Measurements from ENCODE around the gene RPTOR. TPM values are rescaled to one million over a fixed set of nuclear protein-coding genes. Genes with fewer than 3 reads are reported as not detected.

The RPTOR gene
- polyA plus RNA-seq, 1 donor = 31.1 TPM

DNA sequence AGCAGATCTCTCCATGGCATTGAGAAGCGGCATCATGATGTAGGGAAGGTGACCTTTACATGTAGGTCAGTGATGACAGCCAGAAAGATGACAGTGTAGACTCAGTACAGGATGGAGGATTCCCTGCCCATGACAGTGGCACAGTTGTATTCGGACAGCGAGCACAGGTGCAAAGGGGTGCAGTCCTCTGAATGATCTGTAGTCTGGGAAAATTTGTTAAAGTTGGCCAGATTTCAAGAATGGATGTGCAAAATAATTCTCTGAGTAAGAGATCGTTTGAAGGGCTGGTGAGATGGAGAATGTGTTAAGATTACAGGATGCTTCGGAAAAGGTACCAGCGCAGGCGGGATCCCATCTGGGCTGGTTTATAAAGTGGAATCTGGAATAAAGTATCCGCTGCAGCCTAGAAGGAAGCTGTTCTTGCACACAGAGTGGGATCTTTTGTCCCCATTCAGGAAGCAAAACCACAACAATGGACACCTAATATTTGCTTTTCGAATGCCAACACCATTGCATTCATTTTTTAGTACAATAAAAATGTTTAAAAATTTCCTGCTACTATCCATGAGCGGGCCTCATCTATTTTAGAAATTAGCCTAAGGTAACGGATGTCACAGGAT, 101.2 kb downstream of the RPTOR start:
- DNase-seq = no peak

DNA sequence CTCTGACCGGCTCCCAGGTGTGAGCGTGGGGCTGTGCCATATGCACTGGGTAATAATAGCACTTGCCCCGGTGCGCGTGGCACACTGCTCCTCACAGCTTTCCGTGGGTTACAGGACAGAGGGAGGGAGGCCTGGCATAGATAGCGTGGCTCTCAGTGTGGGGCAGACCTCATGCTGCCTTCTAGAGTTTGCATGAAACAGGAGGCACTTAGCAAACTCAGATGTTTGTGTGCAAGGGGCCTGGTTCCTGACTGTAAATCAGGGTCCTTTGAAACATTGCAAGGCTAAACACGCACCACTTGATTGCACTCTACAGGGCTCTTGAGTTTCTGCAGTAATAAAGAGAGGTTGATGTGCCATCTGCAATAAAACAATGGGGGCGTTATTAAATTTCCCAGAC, 101.7 kb downstream of the RPTOR start:
- no peak for DNase-seq

DNA sequence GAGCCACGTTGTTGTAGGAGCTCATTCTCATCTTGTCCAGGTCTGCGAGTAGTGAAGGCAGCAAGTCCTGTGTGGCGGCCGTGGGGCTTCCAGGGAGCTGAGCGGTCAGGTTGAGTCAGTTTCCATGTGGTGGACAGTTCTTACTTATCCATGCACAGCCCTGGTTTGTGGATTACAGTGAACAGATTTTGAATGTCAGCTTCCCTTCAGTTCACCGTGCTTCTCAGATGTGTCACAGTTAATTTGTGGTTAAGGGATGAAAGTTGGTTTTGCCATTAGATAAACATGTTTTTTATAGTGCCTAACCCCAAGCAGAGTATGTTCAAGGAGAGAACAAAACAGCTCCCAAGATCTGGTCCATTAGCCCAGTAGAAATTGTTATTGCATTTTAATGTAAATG, 103.1 kb downstream of the RPTOR start:
- DNase-seq = no peak

DNA sequence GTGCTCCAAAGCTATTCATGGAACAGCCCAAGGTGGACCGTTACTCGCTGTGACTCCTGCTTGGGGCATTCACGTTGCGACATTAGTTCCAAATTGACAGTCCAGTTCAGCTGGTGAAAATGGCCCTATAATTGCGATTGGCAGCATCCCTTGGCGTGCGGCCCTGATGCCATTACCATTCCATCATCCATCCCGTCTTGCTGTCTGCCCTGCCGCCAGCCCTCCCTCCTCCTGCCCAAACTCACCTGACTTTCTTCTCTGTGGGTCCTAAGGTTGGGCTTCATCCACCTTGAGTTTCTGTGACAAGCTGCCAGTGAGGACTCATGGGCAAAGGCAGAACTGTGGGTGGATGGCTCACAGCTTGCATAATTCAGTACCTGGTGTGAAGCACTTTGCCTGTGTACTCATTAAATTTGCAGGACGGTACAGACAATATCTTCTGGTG, 104.6 kb downstream of the RPTOR start:
- no peak for DNase-seq

DNA sequence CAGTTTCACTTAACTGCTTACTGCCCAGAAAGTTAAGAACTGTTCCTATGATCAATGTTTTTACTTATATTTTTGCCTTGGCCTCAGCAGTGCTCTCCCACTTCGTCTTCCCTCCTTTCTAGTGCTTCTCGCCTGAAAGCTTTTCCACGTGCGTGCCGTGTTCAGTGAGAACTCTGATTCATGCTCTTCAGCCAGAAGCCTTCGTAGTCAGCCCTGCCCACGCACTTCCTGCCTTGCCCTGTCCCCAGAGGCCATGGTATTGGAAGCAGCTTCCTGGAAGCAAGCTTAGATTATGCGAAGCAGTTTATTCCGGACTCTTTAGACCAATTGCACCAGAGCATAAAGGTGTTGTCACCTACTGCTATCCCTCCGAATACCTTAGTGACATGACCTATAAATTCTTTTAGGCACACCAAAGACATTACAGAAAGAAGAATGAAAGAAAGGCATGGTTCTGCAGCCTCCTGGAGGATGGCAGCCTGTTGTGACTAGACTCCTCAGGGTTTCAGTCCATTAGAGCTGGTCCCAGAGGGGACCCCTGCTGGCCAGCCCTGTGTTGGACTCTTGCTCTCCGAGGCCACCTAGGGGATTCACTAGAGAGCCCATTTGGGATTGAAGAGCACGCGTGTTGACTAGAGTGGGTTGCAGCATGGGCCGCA, 105.2 kb downstream of the RPTOR start:
- DNase-seq = peak; percentile 34

DNA sequence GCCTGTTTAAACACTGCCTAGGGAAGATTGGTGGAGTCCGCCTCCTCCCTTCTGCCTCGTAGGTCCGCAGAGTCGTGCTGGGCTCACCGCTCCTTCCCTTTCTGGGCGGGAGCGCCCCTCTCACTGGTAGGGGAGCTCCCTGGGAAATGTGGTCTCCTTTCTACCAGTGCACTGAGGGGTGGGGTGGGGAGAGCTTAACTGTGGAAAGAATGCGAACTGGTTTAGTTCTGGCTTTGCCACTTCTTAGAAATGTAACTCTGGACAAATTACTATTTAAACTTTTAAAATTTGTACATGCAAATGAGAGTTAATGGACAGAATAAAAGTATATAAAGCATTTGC, 105.7 kb downstream of the RPTOR start:
- DNase-seq = no peak

DNA sequence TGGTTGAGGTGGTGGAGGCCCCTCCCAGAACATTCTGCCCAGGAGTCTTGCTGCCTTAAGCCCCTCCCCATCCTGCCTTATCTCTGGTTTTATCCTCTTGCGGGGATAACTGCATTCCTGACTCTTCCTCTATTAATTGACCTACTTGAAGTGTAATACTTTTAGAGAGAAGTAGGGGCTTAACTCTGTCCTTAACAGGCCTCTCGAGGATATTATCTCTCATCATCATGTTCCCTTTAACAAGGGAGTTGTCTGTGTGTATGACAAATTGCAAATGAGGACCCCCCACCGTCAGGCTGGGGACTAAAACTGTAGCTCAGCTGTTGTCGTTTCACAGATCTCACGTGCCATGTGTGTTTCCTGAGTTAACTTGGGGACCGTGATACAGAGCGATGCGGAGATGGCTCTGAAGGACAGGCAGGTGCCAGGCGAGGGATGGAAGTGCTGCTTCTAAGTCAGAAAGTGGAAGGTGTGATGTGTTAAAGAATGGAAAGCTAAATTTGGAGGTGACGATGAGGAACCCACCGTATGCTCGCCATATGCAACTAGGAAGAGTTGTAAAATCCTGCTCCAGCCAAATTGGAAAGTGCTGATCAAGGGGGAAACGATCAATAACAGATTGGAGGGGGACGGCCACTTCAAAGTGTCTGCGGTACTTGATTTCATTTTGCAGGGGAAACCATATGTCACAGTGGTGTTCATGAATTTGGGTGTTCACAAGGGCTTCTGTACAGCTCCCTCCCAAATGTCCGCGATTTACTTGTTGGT, 106.3 kb downstream of the RPTOR start:
- no peak for DNase-seq

DNA sequence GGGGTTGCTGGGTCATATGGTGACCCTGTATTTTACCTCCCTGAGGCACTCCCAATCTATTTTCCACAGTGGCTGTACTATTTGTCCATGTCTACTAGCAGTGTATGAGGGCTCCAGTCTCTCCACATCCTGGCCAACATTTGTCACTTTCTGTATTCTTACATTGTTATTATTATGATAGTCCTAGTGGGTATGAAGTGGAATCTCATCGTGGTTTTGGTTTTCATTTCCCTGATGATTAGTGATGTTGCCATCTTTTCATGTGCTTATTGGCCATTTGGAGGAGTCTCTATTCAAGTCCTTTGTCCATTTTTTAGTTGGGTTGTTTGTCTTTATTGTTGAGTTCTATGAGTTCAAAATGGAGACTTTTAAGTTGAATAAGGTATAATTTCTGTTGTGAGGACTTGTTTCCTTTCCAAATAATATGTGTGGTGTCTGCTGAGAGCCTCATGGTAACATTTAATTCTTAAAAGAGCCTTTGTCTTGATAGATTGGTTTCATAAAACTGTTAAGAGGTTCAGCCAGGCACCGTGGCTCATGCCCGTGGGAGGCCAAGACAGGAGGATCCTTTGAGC, 108.2 kb downstream of the RPTOR start:
- DNase-seq = no peak

DNA sequence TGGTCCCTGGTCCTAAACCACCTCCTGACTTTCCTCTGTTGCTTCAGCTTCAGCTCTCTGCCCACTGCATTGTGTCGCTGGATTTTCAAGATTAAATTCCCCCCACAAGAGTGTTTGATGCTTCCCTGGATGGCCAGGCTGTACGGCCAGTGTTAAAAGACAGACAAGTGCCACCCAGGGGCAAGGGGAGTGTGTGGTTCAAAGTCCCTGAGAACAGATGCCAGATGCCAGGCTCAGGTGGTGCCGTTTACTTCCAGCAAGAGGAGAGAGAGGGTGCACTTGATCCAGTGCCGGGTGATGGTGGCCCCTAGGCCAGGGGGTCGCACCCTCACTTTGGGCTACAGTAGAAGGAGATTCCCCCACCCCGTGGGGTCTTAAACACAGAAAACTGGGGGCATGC, 109.2 kb downstream of the RPTOR start:
- no peak for DNase-seq

DNA sequence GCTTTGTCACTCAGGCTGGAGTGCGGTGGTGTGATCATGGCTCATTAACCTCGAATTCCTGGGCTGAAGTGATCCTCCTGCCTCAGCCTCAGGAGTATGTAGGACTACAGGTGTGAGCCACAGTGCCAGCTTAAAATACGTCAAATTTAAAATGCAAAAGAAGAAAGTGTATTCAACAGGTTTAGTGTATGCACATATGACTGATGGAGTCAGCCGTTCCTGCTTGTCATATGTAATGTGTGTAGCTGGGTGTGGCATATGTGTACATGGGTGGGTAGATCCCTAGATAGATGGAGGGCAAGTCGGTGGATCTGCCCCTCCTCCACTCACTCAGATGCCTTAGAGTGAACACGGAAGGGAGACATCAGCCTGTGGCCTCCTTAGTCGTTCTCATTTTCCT, 111.0 kb downstream of the RPTOR start:
- no peak for DNase-seq

DNA sequence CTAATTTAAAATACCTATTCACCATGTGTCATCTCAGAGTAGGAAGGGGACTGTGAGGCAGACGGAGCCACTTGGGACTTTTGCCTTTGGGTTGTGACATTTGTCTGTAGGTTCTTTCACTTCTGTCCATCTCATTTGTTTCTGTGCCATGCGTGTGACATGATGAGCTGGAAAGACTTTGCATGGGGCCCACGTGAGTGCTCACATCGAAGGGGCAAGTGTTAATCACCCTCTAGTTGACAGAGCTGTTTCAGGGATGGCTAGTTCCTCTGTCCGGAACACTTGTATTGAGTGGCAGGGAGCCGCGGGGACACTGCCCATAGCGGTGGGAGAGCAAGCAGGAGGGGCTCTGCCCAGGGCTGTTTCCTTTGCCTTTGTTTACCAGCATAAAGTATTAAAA, 112.0 kb downstream of the RPTOR start:
- DNase-seq = no peak

DNA sequence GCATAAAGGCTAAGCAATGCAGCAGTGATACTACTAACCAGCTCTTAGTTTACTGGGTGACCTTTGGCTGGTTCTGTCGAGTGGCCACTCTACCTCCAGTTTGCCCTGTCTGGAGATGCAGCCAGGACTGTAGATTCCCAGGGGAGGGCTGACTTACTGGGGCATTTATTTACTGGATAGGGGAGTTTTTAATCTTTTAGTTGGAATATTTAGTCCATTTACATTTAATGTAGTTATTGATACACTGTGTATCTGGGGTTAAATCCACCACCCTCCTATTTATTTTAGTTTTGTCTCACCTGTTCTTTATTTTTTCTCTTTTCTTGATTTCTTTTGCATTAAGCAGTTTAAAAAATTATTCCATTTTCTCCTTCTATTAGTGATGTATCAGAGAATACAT, 112.9 kb downstream of the RPTOR start:
- no peak for DNase-seq

DNA sequence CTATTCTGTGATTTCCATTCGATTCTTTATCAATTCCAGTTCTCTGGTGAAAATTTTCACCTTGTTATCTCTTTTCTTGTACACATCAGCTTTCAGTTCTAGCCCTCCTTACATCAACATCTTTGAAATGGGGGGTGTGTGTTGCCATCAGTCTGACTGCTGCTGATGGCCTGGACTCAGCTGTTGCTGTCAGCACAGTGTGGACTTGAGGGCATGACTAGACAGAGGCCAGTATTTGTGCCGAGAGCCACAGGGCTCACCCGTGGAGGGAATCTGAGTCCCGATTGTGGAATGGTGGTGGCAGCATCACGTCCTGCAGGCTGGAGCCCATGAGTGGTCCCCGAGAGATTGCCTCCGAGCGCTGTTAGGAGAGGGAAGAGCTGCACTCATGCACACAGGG, 114.2 kb downstream of the RPTOR start:
- no peak for DNase-seq

DNA sequence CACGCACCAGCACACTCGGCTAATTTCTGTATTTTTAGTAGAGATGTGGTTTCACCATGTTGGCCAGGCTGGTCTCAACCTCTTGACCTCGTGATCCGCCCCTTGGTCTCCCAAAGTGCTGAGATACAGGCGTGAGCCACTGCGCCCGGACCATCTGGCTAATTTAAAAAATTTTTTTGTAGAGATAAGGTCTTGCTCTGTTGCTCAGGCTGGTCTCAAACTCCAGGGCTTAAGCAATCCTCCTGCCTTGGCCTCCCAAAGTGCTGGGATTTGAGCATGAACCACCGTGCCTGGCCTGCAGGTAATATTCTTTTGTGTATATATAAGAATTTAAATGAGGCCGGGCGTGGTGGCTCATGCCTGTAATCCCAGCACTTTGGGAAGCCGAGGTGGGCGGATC, 115.0 kb downstream of the RPTOR start:
- DNase-seq = no peak

DNA sequence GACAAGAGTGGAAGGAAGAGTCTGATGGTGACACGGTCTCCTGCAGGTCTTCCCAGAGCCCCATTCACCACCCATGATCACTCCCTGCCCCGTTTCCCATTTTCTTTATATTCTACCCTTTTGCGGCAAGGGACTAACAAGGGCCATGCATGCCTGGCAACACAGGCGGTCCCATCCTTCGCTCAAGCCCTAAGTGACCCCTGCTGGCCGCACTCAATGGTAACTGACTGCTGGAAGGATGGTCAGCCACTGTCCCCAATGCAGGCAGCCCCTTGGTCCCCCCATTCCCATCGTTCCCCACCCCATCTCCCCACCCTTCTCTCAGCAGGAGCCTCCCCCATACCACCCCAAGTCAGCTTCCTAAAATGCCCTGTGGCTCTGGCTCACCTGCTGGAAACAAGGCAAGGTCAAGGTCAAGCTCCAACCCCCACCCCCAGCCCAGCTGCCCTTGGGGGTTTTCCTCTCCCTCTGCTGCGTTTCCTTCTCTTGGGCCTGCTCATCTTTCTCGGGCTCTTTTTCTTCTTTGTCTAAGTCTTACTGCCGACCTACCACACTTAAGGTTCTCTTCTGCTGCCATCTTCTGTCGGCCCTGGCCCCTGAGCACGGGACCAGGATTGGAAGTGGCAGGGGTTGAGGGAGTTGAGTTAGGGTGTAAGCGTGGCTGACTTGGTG, 116.0 kb downstream of the RPTOR start:
- DNase-seq = no peak

DNA sequence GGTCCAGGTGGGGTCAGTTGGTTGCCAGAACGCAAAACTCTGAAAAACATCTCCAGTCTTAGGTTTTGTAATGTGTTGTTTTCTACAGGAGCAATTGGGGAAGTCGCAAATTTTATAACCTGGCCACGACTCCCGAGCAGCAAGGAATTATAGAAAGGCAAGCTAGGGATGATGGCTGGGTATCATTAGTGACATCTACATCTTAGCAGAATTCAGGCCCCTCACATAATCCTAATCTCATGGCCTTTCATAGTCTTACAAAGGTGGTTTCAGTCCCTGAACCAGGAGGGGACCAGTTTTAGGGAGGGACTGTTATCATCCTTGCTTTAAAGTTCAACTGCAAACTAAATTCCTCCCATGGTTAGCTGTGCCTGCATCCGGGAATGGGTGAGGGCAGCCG, 117.9 kb downstream of the RPTOR start:
- DNase-seq = no peak

DNA sequence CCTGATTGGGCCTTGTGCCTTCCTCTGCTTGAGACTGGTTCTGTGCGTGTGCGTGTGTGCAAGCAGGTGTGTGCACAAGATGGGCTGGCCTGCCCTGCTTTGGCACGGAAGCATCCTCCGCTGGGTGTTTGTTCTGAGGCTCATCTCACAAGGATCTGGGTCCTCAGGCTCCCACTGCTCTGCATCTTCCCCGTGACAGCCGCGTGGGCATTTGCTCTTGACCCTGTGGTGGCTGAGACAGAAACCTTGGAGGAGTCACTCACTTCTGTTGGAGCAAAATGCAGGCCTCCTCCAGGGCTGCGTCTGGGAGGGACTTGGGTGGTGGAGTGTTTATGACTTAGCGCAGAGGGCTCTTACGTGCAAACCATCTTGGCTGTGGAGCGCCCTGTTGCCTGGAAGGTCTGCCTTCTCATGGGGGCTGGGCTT, 119.2 kb downstream of the RPTOR start:
- DNase-seq = peak; percentile 18

DNA sequence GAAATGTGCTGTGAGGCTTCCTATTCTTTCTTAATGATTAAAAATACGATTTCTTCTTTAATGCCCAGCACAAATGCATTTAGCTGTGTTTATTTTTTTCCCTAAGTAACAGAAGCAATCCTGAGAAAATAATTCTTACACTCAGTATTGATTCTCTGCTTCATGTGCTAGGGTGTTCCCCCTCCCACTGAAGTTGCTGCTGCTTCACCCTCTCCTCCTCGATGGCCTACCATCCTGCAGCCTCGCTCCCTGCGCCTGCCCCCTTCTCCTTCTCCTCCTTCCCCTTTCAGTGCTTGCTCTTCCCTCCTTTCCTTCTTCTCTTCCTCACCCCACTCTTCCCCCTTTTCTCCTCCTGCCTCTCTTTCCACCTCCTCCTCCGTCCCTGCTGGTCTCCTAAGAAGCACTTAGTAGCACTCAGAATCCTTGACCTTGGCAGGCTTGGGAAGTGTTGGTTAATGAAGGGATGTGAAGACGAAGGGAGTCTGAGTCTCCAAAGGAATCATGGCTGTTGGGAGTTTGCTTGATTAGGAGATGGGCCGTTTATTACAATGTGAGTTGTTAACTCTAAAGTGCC, 119.7 kb downstream of the RPTOR start:
- no peak for DNase-seq

DNA sequence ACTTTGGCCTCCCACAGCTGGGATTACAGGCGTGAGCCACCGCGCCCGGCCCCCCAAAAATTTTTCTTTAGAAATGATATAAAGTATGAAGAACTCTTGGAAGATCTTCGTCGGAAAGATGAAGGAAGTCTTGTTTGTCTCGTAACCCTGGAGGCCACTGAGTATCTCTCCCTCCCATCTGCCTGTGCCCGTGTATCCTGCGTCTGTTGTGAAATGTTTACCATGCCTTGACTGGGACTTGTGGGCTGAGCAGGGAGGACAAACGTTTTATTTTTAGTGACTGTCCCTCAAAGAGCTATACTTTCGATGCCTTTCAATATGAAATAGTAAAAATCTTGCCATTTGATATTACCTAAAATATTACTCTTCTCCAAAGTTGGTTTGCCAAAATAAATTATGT, 121.2 kb downstream of the RPTOR start:
- no peak for DNase-seq

DNA sequence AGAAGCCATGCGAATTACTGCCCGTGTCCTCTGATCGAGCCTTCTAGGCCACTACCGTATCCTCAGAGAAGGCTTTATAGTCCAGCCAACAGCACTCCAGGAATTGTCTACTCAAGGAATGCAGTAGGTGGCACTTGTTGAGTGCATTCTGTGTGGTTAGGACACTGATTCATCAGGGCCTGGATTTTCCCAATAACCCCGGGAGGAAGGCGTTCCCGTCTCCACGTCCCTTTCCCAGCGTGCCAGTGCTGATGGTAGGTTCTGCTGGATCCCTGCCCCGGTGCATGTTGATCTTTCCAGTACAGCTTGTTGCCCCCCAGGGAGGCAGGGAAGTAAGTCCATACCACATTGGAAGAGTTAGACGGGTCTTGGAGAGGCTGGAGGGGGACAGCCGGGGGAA, 122.2 kb downstream of the RPTOR start:
- DNase-seq = no peak

DNA sequence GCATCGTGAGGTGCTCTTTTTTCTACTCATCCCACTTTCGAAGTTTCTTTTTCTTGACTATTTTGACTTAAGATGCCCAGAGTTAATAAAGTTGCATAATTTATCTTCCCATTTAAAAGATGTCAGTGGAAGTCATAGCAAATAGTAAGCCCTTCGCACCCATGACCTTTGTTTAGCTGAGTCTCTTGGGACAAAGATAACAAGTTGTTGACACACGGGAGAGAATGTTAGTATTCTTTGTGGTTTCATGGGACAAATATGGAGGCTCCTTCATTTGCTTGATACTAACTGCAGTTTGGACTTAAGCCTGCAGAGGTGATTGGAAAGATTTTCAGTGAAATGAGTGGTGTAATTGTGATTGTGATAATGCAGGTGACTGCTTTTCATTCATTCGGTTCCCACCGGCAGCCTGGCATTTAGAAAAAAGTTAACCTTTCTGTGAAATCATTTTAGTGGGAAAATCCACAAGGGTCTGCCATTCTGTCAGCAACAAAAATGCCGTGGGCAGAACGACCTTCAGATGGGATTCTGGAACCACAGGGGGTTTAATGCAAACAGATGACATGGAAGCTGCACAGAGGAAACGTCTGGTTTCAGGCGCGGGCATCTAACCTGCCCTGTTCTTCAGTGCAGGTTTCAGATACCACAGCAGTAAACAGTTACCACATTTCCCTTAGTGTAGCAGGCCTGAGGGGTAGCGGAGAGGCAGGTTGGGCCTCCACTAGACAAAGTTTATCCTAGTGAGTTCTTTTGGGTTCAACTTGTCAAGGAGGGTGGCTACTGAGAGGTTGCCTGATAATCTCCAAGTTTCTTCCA, 123.0 kb downstream of the RPTOR start:
- DNase-seq = no peak
